ENCODE measurements around the gene SLU7.

SLU7 gene

DNA sequence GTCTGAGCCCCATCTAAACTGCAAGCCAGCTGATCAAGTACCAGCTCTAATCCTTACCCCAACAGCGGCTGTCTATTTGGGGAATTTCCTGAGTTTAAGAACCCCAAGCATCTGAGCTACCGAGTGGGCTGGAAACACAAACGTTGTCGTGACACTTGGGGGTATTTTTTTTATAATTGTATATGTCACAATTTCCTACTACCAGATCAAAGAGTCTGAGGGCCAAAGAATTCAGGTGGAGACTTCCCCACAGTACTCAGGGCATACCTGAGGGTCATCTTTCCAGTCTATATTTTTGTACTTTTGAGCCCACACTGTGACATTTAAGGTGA is 45.6 kb upstream of the SLU7 start:
- Histone ChIP-seq H3K4me1 (ENCODE audit: control insufficient read depth in 1 of 2, insufficient read depth in 1 of 2, low read depth in 1 of 2, low read length in 1 of 2) (peaks cover 0 to 9% of the 10 kb centered on the region in 2 experiments), H3K27ac (no peak overlapping the region), H3K27me3 (peaks cover 46% of the 10 kb centered on the region), H3K4me3 (ENCODE audit: low read depth in 1 of 2, low read length in 1 of 2) (no peak overlapping the region), H3K9me3 (no peaks in the 10 kb centered on the region), H3K36me3 (no peaks in the 10 kb centered on the region)
- TF ChIP-seq, protein P1, sequence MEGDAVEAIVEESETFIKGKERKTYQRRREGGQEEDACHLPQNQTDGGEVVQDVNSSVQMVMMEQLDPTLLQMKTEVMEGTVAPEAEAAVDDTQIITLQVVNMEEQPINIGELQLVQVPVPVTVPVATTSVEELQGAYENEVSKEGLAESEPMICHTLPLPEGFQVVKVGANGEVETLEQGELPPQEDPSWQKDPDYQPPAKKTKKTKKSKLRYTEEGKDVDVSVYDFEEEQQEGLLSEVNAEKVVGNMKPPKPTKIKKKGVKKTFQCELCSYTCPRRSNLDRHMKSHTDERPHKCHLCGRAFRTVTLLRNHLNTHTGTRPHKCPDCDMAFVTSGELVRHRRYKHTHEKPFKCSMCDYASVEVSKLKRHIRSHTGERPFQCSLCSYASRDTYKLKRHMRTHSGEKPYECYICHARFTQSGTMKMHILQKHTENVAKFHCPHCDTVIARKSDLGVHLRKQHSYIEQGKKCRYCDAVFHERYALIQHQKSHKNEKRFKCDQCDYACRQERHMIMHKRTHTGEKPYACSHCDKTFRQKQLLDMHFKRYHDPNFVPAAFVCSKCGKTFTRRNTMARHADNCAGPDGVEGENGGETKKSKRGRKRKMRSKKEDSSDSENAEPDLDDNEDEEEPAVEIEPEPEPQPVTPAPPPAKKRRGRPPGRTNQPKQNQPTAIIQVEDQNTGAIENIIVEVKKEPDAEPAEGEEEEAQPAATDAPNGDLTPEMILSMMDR (IDR thresholded peaks at IDR 0.05): no peak

DNA sequence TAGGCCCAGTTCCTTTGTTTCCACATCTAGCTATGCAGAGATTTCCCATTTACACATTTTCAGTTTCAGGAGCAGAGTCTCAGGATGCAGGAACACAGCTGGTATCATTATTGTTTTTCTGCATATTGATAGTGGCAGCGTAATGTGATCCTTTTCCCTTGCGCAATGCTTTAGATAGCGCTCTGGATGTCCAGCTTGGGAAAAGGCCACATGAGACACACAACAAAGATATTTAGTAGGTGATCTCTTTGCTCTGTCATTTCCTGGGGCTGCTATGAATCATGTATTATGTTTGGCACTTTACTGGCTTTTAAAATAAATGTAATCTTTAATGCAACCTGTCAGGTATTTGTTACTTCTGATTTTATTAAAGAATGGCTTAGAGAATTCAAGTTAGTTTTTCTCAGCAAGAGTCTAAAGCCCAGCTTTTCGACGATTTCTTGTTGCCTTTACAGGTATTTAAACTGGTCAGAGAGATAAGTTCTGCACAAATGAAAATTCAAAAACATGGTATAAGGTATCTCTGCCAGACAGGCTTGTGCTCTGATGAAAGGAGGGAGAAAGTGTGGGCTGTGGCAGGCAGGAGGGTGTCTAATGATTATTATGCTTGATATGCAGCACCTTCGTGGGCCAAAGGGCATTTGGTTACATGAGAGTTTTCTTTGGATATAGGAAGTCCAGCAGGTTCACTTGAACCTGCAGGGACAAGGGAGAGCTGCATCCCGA is 45.0 kb upstream of the SLU7 start:
- no peaks in the 10 kb centered on the region for H3K9me3 ChIP-seq
- H3K27me3 ChIP-seq: peaks cover 41% of the 10 kb centered on the region
- H3K36me3 ChIP-seq: no peaks in the 10 kb centered on the region
- TF ChIP-seq, protein P1 (IDR thresholded peaks at IDR 0.05): no peak
- H3K4me1 ChIP-seq (ENCODE audit: control insufficient read depth in 1 of 2, insufficient read depth in 1 of 2, low read depth in 1 of 2, low read length in 1 of 2): peaks cover 0 to 9% of the 10 kb centered on the region in 2 experiments
- no peak overlapping the region for H3K27ac ChIP-seq
- no peak overlapping the region for H3K4me3 ChIP-seq (ENCODE audit: low read depth in 1 of 2, low read length in 1 of 2)

DNA sequence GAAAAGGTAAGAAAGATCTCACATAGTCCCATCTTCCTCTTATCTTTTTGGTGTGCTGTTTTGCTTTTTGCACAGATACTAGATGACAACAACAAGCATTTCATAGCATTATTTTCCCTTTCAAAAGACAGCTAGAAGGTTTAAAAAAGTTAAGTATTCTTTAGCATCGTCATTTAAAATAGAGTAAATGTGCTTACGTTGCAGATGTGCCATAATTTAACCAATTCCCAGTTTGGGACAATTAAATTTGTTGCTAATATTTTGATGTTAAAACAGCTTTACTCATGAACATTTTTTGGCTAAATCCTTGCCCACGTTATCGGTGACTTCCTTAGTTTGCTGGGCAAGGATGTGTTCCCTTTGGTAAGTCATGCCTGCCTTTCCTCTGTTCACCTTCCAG is 44.3 kb upstream of the SLU7 start:
- peaks cover 34% of the 10 kb centered on the region for H3K27me3 ChIP-seq
- no peak overlapping the region for H3K4me3 ChIP-seq (ENCODE audit: low read depth in 1 of 2, low read length in 1 of 2)
- TF ChIP-seq, protein P1 (IDR thresholded peaks at IDR 0.05): no peak
- H3K4me1 ChIP-seq (ENCODE audit: control insufficient read depth in 1 of 2, insufficient read depth in 1 of 2, low read depth in 1 of 2, low read length in 1 of 2): peaks cover 0 to 9% of the 10 kb centered on the region in 2 experiments
- H3K36me3 ChIP-seq: no peaks in the 10 kb centered on the region
- no peaks in the 10 kb centered on the region for H3K9me3 ChIP-seq
- no peak overlapping the region for H3K27ac ChIP-seq

DNA sequence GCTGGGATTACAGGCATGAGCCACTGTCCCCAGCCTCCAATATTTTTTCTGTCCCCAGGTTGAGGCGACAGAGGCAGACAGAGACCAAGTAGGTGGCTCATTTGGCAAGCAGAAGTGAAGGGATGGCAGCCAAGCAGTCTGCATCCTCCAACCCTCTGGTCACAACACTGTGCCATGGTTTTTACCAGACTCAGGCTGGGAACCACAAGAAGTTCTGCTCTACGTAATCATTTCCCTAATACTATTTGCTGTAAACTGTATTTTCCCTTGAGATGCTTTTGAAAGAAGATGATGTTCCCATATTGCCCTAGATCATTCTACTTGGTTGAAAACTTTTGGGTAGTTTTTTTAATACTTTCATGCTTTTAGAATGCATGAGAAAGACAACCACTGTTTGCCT is 43.3 kb upstream of the SLU7 start:
- Histone ChIP-seq H3K4me1 (ENCODE audit: control insufficient read depth in 1 of 2, insufficient read depth in 1 of 2, low read depth in 1 of 2, low read length in 1 of 2) (peaks cover 0 to under 1% of the 10 kb centered on the region in 2 experiments), H3K4me3 (ENCODE audit: low read depth in 1 of 2, low read length in 1 of 2) (no peak overlapping the region), H3K27me3 (peaks cover 24% of the 10 kb centered on the region), H3K27ac (no peak overlapping the region), H3K36me3 (no peaks in the 10 kb centered on the region), H3K9me3 (no peaks in the 10 kb centered on the region)
- TF ChIP-seq, protein P1 (IDR thresholded peaks at IDR 0.05): no peak

DNA sequence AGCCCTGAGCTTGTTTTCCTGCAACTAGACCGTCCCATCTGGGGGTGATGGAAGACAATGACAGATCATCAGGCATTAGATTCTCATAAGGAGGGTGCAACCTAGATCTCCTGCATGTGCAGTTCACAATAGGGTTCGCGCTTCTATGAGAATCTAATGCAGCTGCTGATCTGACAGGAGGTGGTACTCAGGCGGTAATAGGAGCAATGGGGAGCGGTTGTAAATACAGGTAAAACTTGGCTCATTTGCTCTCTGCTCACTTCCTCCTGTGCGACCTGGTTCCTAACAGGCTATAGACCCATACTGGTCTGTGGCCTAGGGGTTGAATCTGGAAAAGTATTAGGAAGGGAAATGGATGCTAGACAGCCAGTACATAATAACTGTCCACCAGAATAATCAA is 42.5 kb upstream of the SLU7 start:
- H3K36me3 ChIP-seq: no peaks in the 10 kb centered on the region
- no peaks in the 10 kb centered on the region for H3K4me1 ChIP-seq (ENCODE audit: control insufficient read depth in 1 of 2, insufficient read depth in 1 of 2, low read depth in 1 of 2, low read length in 1 of 2)
- no peak overlapping the region for H3K27ac ChIP-seq
- H3K4me3 ChIP-seq (ENCODE audit: low read depth in 1 of 2, low read length in 1 of 2): no peak overlapping the region
- TF ChIP-seq, protein P1 (IDR thresholded peaks at IDR 0.05): no peak
- peaks cover 16% of the 10 kb centered on the region for H3K27me3 ChIP-seq
- no peaks in the 10 kb centered on the region for H3K9me3 ChIP-seq

Measured in neutrophil (primary cell).